Left lung (tissue), 10 donors: ENCODE measurements around the gene TRMU. TPM values are rescaled to one million over a fixed set of nuclear protein-coding genes. Genes with fewer than 3 reads are reported as not detected.

Source experiments
- ATAC-seq: fragments of 200-7000 bp; cut with Tn5 transposase; one replicate; pipeline ENCODE4 v1.9.1; 2020; ENCODE audit warnings: moderate library complexity
- DNase-seq, 4 donors: peaks; one replicate each; pipeline ENCODE4 v3.0.0-alpha.2; 2013 to 2020
- H3K27ac ChIP-seq, 2 donors: fragments of 200-600 bp; sonication (generic) in 1 of 2; one replicate each; pipeline versions ENCODE4 v1.5.0 to v1.8.0; 2020 to 2021
- H3K27me3 ChIP-seq, 2 donors: fragments of 200-600 bp; sonication (generic) in 1 of 2; one replicate each; pipeline versions ENCODE4 v1.5.0 to v1.8.0; 2020 to 2021
- H3K36me3 ChIP-seq, 2 donors: fragments of 200-600 bp; sonication (generic) in 1 of 2; one replicate each; pipeline versions ENCODE4 v1.5.0 to v1.8.0; 2020 to 2021
- H3K4me1 ChIP-seq, 2 donors: fragments of 200-600 bp; one replicate each; pipeline ENCODE4 v1.8.0; 2021
- H3K4me3 ChIP-seq, 2 donors: fragments of 200-600 bp; sonication (generic) in 1 of 2; one replicate each; pipeline versions ENCODE4 v1.5.0 to v1.8.0; 2020 to 2021; ENCODE audit warnings: mild to moderate bottlenecking in 1 of 2
- H3K9me3 ChIP-seq, 2 donors: fragments of 200-600 bp; sonication (generic) in 1 of 2; one replicate each; pipeline versions ENCODE4 v1.5.0 to v1.8.0; 2020 to 2021
- CTCF ChIP-seq, 2 donors: fragments of 200-600 bp; sonication (generic) in 1 of 2; IDR thresholded peaks; one replicate each; pipeline versions ENCODE4 v1.5.0 to v1.8.0; 2021; ENCODE audit warnings: antibody characterized with exemption in 2 of 2
- intact Hi-C, 2 donors: fragments of 100-400 bp; cut with DNase I; formaldehyde crosslinking; loops; one replicate each; pipeline versions ENCODE4 v1.11.2 to v1.14.2; 2022
- polyA plus RNA-seq, 6 donors: library from polyadenylated mRNA; unstranded; fragments of 120-200 nt; gene quantifications; one replicate each; pipeline ENCODE4 v1.2.1, GENCODE V29; 2013; ENCODE audit not compliant: insufficient read length in 6 of 6
- total RNA-seq, 2 donors: library from RNA; stranded (reverse); fragmentation: NEBNext Ultra II Directional; extraction: Animal tissue kit (Norgen Biotek cat#: 25700); gene quantifications; one replicate each; pipeline ENCODE4 v1.2.1, GENCODE V29; 2021
- donor health status: DM: no; HTN: yes; CAD: no.
- donor health status: DM: no; HTN: no; CAD: no.

Gene TRMU
- total and polyA plus RNA-seq, 8 donors: 34.1 to 53.1 (median 42.5) TPM

GRCh38 chr22:46315976-46316375, 19.5 kb upstream of the TRMU start:
- no peak for ATAC-seq
- H3K9me3 ChIP-seq: no peaks in the 10 kb centered on the region
- H3K27me3 ChIP-seq: no peaks in the 10 kb centered on the region
- H3K36me3 ChIP-seq: peaks cover 0 to 33% of the 10 kb centered on the region in 2 donors
- H3K4me3 ChIP-seq: no peak overlapping the region
- no peaks in the 10 kb centered on the region for H3K4me1 ChIP-seq
- no peak for TF ChIP-seq CTCF (IDR thresholded peaks at IDR 0.05)
- intact Hi-C loops: loop anchor here in 1 of 2 donors (5.0 to 10.0 kb wide), 2 partner anchors 194 to 321 kb away; no protein-coding TSS in a partner anchor
- no peak for DNase-seq
- no peak overlapping the region for H3K27ac ChIP-seq

GRCh38 chr22:46317646-46318045, 17.9 kb upstream of the TRMU start:
- TF ChIP-seq CTCF (IDR thresholded peaks at IDR 0.05): no peak
- no peak for ATAC-seq
- Histone ChIP-seq H3K4me3 (no peak overlapping the region), H3K4me1 (no peaks in the 10 kb centered on the region), H3K36me3 (peaks cover 0 to 30% of the 10 kb centered on the region in 2 donors), H3K27me3 (no peaks in the 10 kb centered on the region), H3K9me3 (no peaks in the 10 kb centered on the region), H3K27ac (no peak overlapping the region)
- DNase-seq: no peak
- intact Hi-C loops: loop anchor here in 1 of 2 donors (5.0 to 10.0 kb wide), 2 partner anchors 195 to 323 kb away; no protein-coding TSS in a partner anchor

- TF ChIP-seq CTCF (IDR thresholded peaks at IDR 0.05): no peak
- Histone ChIP-seq H3K9me3 (no peaks in the 10 kb centered on the region), H3K4me3 (no peak overlapping the region), H3K36me3 (peaks cover 0 to 40% of the 10 kb centered on the region in 2 donors), H3K27ac (no peak overlapping the region), H3K27me3 (no peaks in the 10 kb centered on the region), H3K4me1 (no peaks in the 10 kb centered on the region)
- ATAC-seq: no peak
- intact Hi-C loops: loop anchor here in 1 of 2 donors (5.0 to 10.0 kb wide), 2 partner anchors 196 to 324 kb away; no protein-coding TSS in a partner anchor
- no peak for DNase-seq
These were observed 16.9 kb upstream of the TRMU start for GRCh38 chr22:46318576-46318975.

GRCh38 chr22:46319319-46319718, 16.2 kb upstream of the TRMU start:
- no peak for DNase-seq
- intact Hi-C loops: loop anchor here in 1 of 2 donors (5.0 to 10.0 kb wide), 2 partner anchors 197 to 325 kb away; no protein-coding TSS in a partner anchor
- Histone ChIP-seq H3K9me3 (no peaks in the 10 kb centered on the region), H3K36me3 (peaks cover 0 to 40% of the 10 kb centered on the region in 2 donors), H3K27me3 (no peaks in the 10 kb centered on the region), H3K27ac (no peak overlapping the region), H3K4me1 (no peaks in the 10 kb centered on the region), H3K4me3 (no peak overlapping the region)
- ATAC-seq: no peak
- no peak for TF ChIP-seq CTCF (IDR thresholded peaks at IDR 0.05)

GRCh38 chr22:46320166-46320710, 15.3 kb upstream of the TRMU start:
- peak in 1 of 4 donors; percentile 4 for DNase-seq
- Histone ChIP-seq H3K27me3 (no peaks in the 10 kb centered on the region), H3K27ac (no peak overlapping the region), H3K9me3 (no peaks in the 10 kb centered on the region), H3K4me1 (no peaks in the 10 kb centered on the region), H3K36me3 (peaks cover 0 to 42% of the 10 kb centered on the region in 2 donors), H3K4me3 (no peak overlapping the region)
- ATAC-seq: no peak
- TF ChIP-seq CTCF (IDR thresholded peaks at IDR 0.05): no peak
- intact Hi-C loops: no loop called here
